Sigmoid colon (tissue), 7 donors: ENCODE measurements around the gene CETN3. TPM values are rescaled to one million over a fixed set of nuclear protein-coding genes. Genes with fewer than 3 reads are reported as not detected.

Experiments
- DNase-seq: peaks from one replicate; pipeline ENCODE4 v3.0.0-alpha.2; 2019
- H3K27ac ChIP-seq, 4 donors: fragments of 200-600 bp; sonication (generic); one replicate each; pipeline ENCODE4 v1.5.1; 2016 to 2019; ENCODE audit warnings: mild to moderate bottlenecking in 1 of 4
- H3K27me3 ChIP-seq, 3 donors: fragments of 200-600 bp; sonication (generic); one replicate each; pipeline ENCODE4 v1.5.1; 2019; ENCODE audit warnings: mild to moderate bottlenecking in 1 of 3
- H3K36me3 ChIP-seq, 4 donors: fragments of 200-600 bp; sonication (generic); one replicate each; pipeline ENCODE4 v1.5.1; 2016 to 2019
- H3K4me1 ChIP-seq, 4 donors: fragments of 200-600 bp; sonication (generic); one replicate each; pipeline ENCODE4 v1.5.1; 2017 to 2019
- H3K4me3 ChIP-seq, 4 donors: fragments of 200-600 bp; sonication (generic); one replicate each; pipeline ENCODE4 v1.5.1; 2017 to 2019; ENCODE audit warnings: mild to moderate bottlenecking in 2 of 4, moderate library complexity in 1 of 4
- H3K9me3 ChIP-seq, 4 donors: fragments of 200-600 bp in 3 of 4; sonication (generic) in 3 of 4; one replicate each; pipeline versions ENCODE4 v1.5.1 to v1.6.1; 2013 to 2019
- CTCF ChIP-seq, 4 experiments: fragments of 450-650 bp in 3 of 4; fragments of 200-600 bp in 1 of 4; IDR thresholded peaks; one replicate each; pipeline ENCODE4 v1.5.1; 2016 to 2019; ENCODE audit warnings: antibody characterized with exemption in 4 of 4, mild to moderate bottlenecking in 3 of 4, moderate library complexity in 2 of 4
- EP300 ChIP-seq, 4 donors: sonication (generic); formaldehyde crosslinking; IDR thresholded peaks; one replicate each; pipeline ENCODE4 v1.6.1; 2017; ENCODE audit warnings: antibody characterized with exemption in 4 of 4
- POLR2A ChIP-seq, 2 donors: fragments of 450-650 bp; IDR thresholded peaks; one replicate each; pipeline ENCODE4 v1.6.1; 2016; ENCODE audit warnings: antibody characterized with exemption in 2 of 2, mild to moderate bottlenecking in 2 of 2, moderate library complexity in 2 of 2
- POLR2AphosphoS5 ChIP-seq, 4 donors: sonication (generic); formaldehyde crosslinking; IDR thresholded peaks; one replicate each; pipeline ENCODE4 v1.6.1; 2017; ENCODE audit warnings: antibody characterized with exemption in 4 of 4
- WGBS, 2 donors: extraction: QIAGEN DNeasy Blood & Tissue Kit; methylation state at CpG; one replicate each; pipeline ENCODE4 v1.1.7; 2013; 5-methylcytosine and 5-hydroxymethylcytosine counted together
- intact Hi-C: fragments of 100-400 bp; cut with DNase I; formaldehyde crosslinking; loops from one replicate; pipeline ENCODE4 v1.15.1; 2023
- polyA plus RNA-seq, 3 donors: library from polyadenylated mRNA; stranded (reverse); fragments of 200-250 nt; gene quantifications; one replicate each; pipeline ENCODE4 v1.2.3, GENCODE V29; 2013
- total RNA-seq, 4 donors: library from RNA; depleted of rRNA; stranded (reverse); fragments of >200 nt; gene quantifications; one replicate each; pipeline ENCODE4 v1.1.0, GENCODE V29; 2016
- donor health status: healthy with polysubstance abuse.
- donor health status: Bipolar disorder and iron deficiency.
- donor health status: healthy.

CETN3 gene
- total and polyA plus RNA-seq, 7 donors = 2.8 to 36.0 (median 13.2) TPM

GRCh38 chr5:90410178-90410762 is 714 bp upstream of the CETN3 start:
- 1% methylated on average over 10 of the region's 10 CpGs for WGBS, 2 donors

GRCh38 chr5:90408571-90409317 is 812 bp downstream of the CETN3 start:
- intact Hi-C loops = loop anchor here (1.0 to 5.0 kb wide), 2 partner anchors 121 to 794 kb away; partner anchors contain the start of gene LYSMD3
- H3K9me3 ChIP-seq = no peaks in the 10 kb centered on the region
- no peaks in the 10 kb centered on the region for H3K27me3 ChIP-seq
- no peak for DNase-seq
- WGBS, 2 donors = 7 to 18% methylated on average over 14 of the region's 14 CpGs
- peak overlapping the region; percentile 90 to 98 (median 96) for H3K27ac ChIP-seq
- H3K36me3 ChIP-seq = peaks cover 0 to 11% (median 0%) of the 10 kb centered on the region in 4 donors
- TF ChIP-seq POLR2A (IDR thresholded peaks at IDR 0.05) (no peak), CTCF (IDR thresholded peaks at IDR 0.05) (no peak), EP300 (IDR thresholded peaks at IDR 0.05) (no peak), POLR2AphosphoS5 (IDR thresholded peaks at IDR 0.05) (peak in 1 of 4 donors; percentile 35)
- H3K4me3 ChIP-seq = peak overlapping the region; percentile 70 to 85 (median 78)
- peaks cover 0 to 15% (median 10%) of the 10 kb centered on the region in 4 donors for H3K4me1 ChIP-seq

More at GRCh38 chr5:90410178-90410762, 714 bp upstream of the CETN3 start:
- intact Hi-C loops = loop anchor here (2.0 kb wide), 1 partner anchor 65 kb away; the partner anchor contains the start of genes MBLAC2 and POLR3G
- H3K27ac ChIP-seq = peak overlapping the region; percentile 90 to 98 (median 96)
- no peaks in the 10 kb centered on the region for H3K9me3 ChIP-seq
- TF ChIP-seq EP300 (IDR thresholded peaks at IDR 0.05) (no peak), POLR2AphosphoS5 (IDR thresholded peaks at IDR 0.05) (no peak), POLR2A (IDR thresholded peaks at IDR 0.05) (no peak), CTCF (IDR thresholded peaks at IDR 0.05) (no peak)
- H3K36me3 ChIP-seq = no peaks in the 10 kb centered on the region
- H3K27me3 ChIP-seq = no peaks in the 10 kb centered on the region
- no peak for DNase-seq
- peak overlapping the region; percentile 38 to 85 (median 74) for H3K4me3 ChIP-seq
- H3K4me1 ChIP-seq = peaks cover 0 to 15% (median 10%) of the 10 kb centered on the region in 4 donors

- no peak overlapping the region for H3K4me3 ChIP-seq
- peaks cover 0 to 15% (median 10%) of the 10 kb centered on the region in 4 donors for H3K4me1 ChIP-seq
- no peak for DNase-seq
- H3K27me3 ChIP-seq = no peaks in the 10 kb centered on the region
- no peak overlapping the region for H3K27ac ChIP-seq
- TF ChIP-seq POLR2A (IDR thresholded peaks at IDR 0.05) (no peak), CTCF (IDR thresholded peaks at IDR 0.05) (no peak), EP300 (IDR thresholded peaks at IDR 0.05) (no peak), POLR2AphosphoS5 (IDR thresholded peaks at IDR 0.05) (no peak)
- intact Hi-C loops = loop anchor here (5.0 kb wide), 1 partner anchor 796 kb away; no protein-coding TSS in a partner anchor
- H3K9me3 ChIP-seq = no peaks in the 10 kb centered on the region
- H3K36me3 ChIP-seq = peaks cover 0 to 11% (median 0%) of the 10 kb centered on the region in 4 donors
These were observed 3.1 kb downstream of the CETN3 start for GRCh38 chr5:90406466-90406865.

DNA sequence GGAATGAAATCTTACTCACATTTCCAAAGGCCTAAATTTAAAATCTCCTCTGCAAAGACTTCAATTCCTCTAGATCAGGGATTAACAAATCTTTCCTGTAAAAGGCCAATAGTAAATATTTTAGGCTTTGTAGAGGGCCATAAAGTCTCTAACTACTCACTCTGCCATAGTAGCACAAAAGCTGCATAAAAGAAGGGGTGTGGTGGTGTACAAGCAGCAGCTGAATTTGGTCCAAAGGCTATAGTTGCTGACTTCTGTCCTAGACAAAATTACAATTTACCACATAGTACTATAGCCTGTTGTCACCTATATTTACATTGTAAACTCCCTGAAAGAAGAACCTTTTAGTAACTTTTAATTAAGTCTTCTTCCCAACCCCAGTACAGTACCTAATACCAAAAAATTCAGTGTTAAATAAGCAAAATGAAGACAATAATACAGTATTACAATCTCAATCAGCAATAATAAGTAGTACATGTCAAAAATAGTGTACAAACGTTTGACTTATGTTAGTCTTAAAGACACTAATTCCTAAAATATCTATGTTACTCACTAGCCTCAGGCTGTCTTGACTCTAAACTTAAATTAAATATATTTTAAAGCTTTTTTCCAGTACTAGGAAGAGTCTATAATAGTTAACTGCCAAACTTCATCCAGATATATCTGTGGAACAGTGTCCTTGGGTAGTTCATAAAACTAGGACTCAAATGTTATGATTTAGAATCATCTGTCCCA is 6.9 kb downstream of the CETN3 start:
- Histone ChIP-seq H3K4me1 (peaks cover 0 to 4% (median 0%) of the 10 kb centered on the region in 4 donors), H3K4me3 (no peak overlapping the region), H3K9me3 (no peaks in the 10 kb centered on the region), H3K36me3 (peaks cover 0 to 24% (median 5%) of the 10 kb centered on the region in 4 donors), H3K27ac (no peak overlapping the region), H3K27me3 (no peaks in the 10 kb centered on the region)
- TF ChIP-seq POLR2A (IDR thresholded peaks at IDR 0.05) = no peak
- TF ChIP-seq CTCF (IDR thresholded peaks at IDR 0.05) = no peak
- TF ChIP-seq EP300 (IDR thresholded peaks at IDR 0.05) = no peak
- no peak for TF ChIP-seq POLR2AphosphoS5 (IDR thresholded peaks at IDR 0.05)
- 23 to 72% methylated on average over 1 of the region's 1 CpG for WGBS, 2 donors
- DNase-seq = no peak
- intact Hi-C loops = no loop called here
